Loucy (cell line): ENCODE results near the gene SLC25A21.

Source experiments
- H2AFZ ChIP-seq: fragments of 200-600 bp; sonication (generic); 2 replicates; pipeline ENCODE4 v1.6.0; 2016; ENCODE audit warnings: antibody characterized with exemption, mild to moderate bottlenecking, low read length, moderate library complexity
- H3F3A ChIP-seq: fragments of 200-600 bp; 2 replicates; pipeline ENCODE4 v1.6.0; 2016; ENCODE audit warnings: antibody characterized with exemption, low read depth, mild to moderate bottlenecking
- H3K27me3 ChIP-seq: fragments of 200-600 bp; sonication (generic); 2 replicates; pipeline ENCODE4 v1.6.1; 2014; ENCODE audit warnings: low read length, mild to moderate bottlenecking; ENCODE audit not compliant: insufficient read depth, poor library complexity, severe bottlenecking
- H3K36me3 ChIP-seq: fragments of 200-600 bp; sonication (generic); 2 replicates; pipeline ENCODE4 v1.6.1; 2016; ENCODE audit warnings: low read length; ENCODE audit not compliant: insufficient read depth
- H3K4me1 ChIP-seq: fragments of 200-600 bp; sonication (generic); 2 replicates; pipeline ENCODE4 v1.5.1; 2014; ENCODE audit warnings: low read length, mild to moderate bottlenecking; ENCODE audit not compliant: insufficient read depth, poor library complexity, severe bottlenecking
- H3K4me2 ChIP-seq: fragments of 200-600 bp; sonication (generic); 2 replicates; pipeline ENCODE4 v1.6.0; 2014; ENCODE audit warnings: antibody characterized with exemption, low read length, low read depth, mild to moderate bottlenecking; ENCODE audit not compliant: poor library complexity, severe bottlenecking
- H3K4me3 ChIP-seq: fragments of 200-600 bp; sonication (generic); 2 replicates; pipeline ENCODE4 v1.5.1; 2014; ENCODE audit warnings: low read length, mild to moderate bottlenecking, mixed read lengths; ENCODE audit not compliant: poor library complexity, severe bottlenecking
- H3K79me2 ChIP-seq: fragments of 200-600 bp; sonication (generic); 2 replicates; pipeline ENCODE4 v1.6.1; 2014; ENCODE audit warnings: low read length; ENCODE audit not compliant: insufficient read depth
- H3K9ac ChIP-seq: fragments of 200-600 bp; sonication (generic); 2 replicates; pipeline ENCODE4 v1.6.0; 2014; ENCODE audit warnings: mild to moderate bottlenecking, low read depth, low read length, moderate library complexity; ENCODE audit not compliant: poor library complexity, severe bottlenecking
- H3K9me2 ChIP-seq: fragments of 200-600 bp; sonication (generic); replicated peaks from 2 replicates; pipeline ENCODE4 v1.6.1; 2016; ENCODE audit warnings: low read depth, low read length, mixed read lengths
- H3K9me3 ChIP-seq: fragments of 200-600 bp; sonication (generic); 2 replicates; pipeline ENCODE4 v1.6.1; 2014; ENCODE audit warnings: mild to moderate bottlenecking, antibody characterized with exemption, low read length, low read depth; ENCODE audit not compliant: insufficient read depth
- H4K20me1 ChIP-seq: fragments of 200-600 bp; sonication (generic); 2 replicates; pipeline ENCODE4 v1.6.0; 2014; ENCODE audit warnings: antibody characterized with exemption, low read length, mild to moderate bottlenecking; ENCODE audit not compliant: insufficient read depth, poor library complexity, severe bottlenecking
- EZH2phosphoT487 ChIP-seq: fragments of 200-600 bp; IDR thresholded peaks from 2 replicates; pipeline ENCODE4 v1.6.1; 2018; ENCODE audit warnings: antibody characterized with exemption, mild to moderate bottlenecking, moderate library complexity, borderline replicate concordance
- TF ChIP-seq, protein P1 (sequence below): fragments of 200-600 bp; sonication (generic); conservative IDR thresholded peaks from 2 replicates; pipeline ENCODE4 v1.5.1; 2014; ENCODE audit warnings: mild to moderate bottlenecking, antibody characterized with exemption, low read length

Gene SLC25A21

DNA sequence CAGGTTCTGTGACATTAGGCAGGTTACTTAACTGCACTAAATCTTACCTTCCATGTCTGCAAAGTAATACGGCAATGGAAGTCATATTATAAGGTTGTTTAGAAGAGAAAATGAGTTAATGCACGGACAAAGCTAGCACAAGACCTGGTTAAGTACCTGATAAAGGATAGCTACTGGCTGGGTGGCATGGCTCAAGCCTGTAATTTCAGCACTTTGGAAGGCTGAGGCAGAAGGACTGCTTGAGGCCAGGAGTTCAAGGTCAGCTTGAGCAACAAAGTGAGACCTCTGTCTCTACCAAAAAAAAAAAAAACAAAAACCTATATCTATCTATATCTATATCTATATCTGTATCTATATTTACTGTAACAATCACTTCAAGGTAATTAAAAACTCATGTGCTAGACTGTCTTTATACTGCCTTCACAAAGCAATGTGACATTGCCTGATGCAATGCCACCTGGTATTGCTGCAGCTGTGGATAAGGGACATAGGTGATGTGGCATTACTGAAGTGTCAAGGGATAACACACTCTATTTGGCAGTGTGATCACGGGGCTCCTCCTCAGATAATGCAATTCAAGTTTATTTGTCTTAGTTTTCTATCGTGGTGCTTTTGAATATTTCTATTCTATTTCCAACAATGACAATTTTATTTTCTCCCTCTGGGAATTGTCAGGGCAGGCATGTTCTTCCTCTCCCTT, 403.6 kb downstream of the SLC25A21 start:
- no peak overlapping the region for H3K9ac ChIP-seq
- no peak overlapping the region for H3K4me2 ChIP-seq
- no peaks in the 10 kb centered on the region for H3K36me3 ChIP-seq
- H4K20me1 ChIP-seq: no peaks in the 10 kb centered on the region
- H3K27me3 ChIP-seq: no peaks in the 10 kb centered on the region
- no peak overlapping the region for H3K4me3 ChIP-seq
- no peaks in the 10 kb centered on the region for H3K79me2 ChIP-seq
- H3K4me1 ChIP-seq: no peaks in the 10 kb centered on the region
- no peak overlapping the region for H2AFZ ChIP-seq
- no peaks in the 10 kb centered on the region for H3K9me2 ChIP-seq
- TF ChIP-seq EZH2phosphoT487: no peak
- TF ChIP-seq, protein P1, sequence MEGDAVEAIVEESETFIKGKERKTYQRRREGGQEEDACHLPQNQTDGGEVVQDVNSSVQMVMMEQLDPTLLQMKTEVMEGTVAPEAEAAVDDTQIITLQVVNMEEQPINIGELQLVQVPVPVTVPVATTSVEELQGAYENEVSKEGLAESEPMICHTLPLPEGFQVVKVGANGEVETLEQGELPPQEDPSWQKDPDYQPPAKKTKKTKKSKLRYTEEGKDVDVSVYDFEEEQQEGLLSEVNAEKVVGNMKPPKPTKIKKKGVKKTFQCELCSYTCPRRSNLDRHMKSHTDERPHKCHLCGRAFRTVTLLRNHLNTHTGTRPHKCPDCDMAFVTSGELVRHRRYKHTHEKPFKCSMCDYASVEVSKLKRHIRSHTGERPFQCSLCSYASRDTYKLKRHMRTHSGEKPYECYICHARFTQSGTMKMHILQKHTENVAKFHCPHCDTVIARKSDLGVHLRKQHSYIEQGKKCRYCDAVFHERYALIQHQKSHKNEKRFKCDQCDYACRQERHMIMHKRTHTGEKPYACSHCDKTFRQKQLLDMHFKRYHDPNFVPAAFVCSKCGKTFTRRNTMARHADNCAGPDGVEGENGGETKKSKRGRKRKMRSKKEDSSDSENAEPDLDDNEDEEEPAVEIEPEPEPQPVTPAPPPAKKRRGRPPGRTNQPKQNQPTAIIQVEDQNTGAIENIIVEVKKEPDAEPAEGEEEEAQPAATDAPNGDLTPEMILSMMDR: no peak
- H3K9me3 ChIP-seq: no peaks in the 10 kb centered on the region
- no peaks in the 10 kb centered on the region for H3F3A ChIP-seq

DNA sequence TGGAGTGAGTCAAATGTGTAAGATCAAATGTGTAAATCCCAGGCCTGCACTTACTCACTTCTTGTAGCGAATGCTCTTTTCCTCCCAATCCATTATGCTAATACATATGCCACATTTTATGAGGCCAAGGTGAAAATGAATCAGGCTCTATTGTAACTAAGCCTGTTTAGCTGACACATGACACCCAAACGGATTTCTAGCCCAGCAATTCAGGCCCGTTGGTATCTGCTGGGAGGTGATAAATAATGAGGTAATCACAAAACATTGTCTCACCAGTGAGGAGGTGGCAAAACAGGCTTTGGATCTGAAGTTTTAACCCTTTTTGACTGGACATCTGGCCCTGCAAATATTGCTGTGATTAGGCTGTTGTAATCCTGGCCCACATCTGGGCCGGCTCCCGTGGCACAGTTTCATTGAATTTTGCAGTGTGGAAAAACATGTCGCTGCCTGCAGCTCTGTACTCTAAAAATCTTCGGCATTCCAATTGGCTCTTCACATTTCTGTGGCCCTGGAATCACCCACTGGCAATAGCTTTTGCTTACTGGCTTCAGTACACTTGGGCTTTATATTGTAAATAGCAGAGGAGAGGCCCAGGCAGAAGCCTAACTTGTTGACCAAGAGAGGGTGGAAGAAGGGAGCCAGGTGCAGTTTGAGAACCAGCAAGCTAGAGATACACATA, 404.7 kb downstream of the SLC25A21 start:
- Histone ChIP-seq H2AFZ (no peak overlapping the region), H3K9me3 (no peaks in the 10 kb centered on the region), H3K9me2 (no peaks in the 10 kb centered on the region), H3K4me3 (no peak overlapping the region), H3K79me2 (no peaks in the 10 kb centered on the region), H3K36me3 (no peaks in the 10 kb centered on the region), H3F3A (no peaks in the 10 kb centered on the region), H3K4me2 (no peak overlapping the region), H3K9ac (no peak overlapping the region), H3K27me3 (no peaks in the 10 kb centered on the region), H3K4me1 (no peaks in the 10 kb centered on the region), H4K20me1 (no peaks in the 10 kb centered on the region)
- no peak for TF ChIP-seq EZH2phosphoT487
- TF ChIP-seq, protein P1: no peak

DNA sequence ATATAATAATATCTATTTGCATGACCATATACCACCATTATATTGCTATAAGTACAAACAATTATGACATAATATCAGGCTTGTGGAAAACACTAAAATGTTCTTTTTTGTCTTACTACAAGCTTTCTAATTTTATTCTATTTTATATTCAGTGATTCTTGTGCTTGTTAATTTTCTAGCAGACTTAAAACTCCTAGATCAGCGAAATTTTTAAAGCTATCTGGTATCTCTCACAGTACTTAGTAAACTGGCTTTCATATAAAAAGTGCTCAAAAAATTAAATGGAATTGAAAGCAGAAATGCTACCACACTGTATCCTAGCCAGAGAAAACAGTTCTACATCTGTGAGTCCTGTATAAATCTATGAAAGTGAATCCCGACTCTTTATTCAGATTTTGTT, 405.4 kb downstream of the SLC25A21 start:
- Histone ChIP-seq H4K20me1 (no peaks in the 10 kb centered on the region), H3K4me2 (no peak overlapping the region), H3K27me3 (no peaks in the 10 kb centered on the region), H3K4me1 (no peaks in the 10 kb centered on the region), H3F3A (no peaks in the 10 kb centered on the region), H3K9me3 (no peaks in the 10 kb centered on the region), H3K9me2 (no peaks in the 10 kb centered on the region), H3K79me2 (no peaks in the 10 kb centered on the region), H3K4me3 (no peak overlapping the region), H3K9ac (no peak overlapping the region), H2AFZ (no peak overlapping the region), H3K36me3 (no peaks in the 10 kb centered on the region)
- TF ChIP-seq EZH2phosphoT487: no peak
- TF ChIP-seq, protein P1: no peak
